ENCODE results near the gene METTL22. TPM values are rescaled to one million over a fixed set of nuclear protein-coding genes. Genes with fewer than 3 reads are reported as not detected.

METTL22 gene
- total RNA-seq, 2 donors from 2014 or later, result 23.9 to 30.2 TPM

GRCh38 chr16:8685617-8686016 lies 64.1 kb downstream of the METTL22 start:
- DNase-seq (no peak), ATAC-seq (no peak)
- Mint-ChIP-seq H3K36me3 (ENCODE audit: low read depth) (peaks cover 12% of the 10 kb centered on the region), H3K27ac (no peak overlapping the region), H3K4me3 (no peak overlapping the region), H3K4me1 (peaks cover 9% of the 10 kb centered on the region), H3K27me3 (no peaks in the 10 kb centered on the region)
- no peaks in the 10 kb centered on the region for H3K9me3 ChIP-seq (ENCODE audit: control insufficient read depth, low read length, poor library complexity, severe bottlenecking)

GRCh38 chr16:8686031-8686621 lies 64.6 kb downstream of the METTL22 start:
- no peak overlapping the region for H3K4me3 Mint-ChIP-seq
- DNase-seq (no peak), ATAC-seq (no peak)
- peaks cover 16% of the 10 kb centered on the region for H3K36me3 Mint-ChIP-seq (ENCODE audit: low read depth)
- H3K27me3 Mint-ChIP-seq, result no peaks in the 10 kb centered on the region
- no peak overlapping the region for H3K27ac Mint-ChIP-seq
- no peaks in the 10 kb centered on the region for H3K9me3 ChIP-seq (ENCODE audit: control insufficient read depth, low read length, poor library complexity, severe bottlenecking)
- H3K4me1 Mint-ChIP-seq, result peaks cover 9% of the 10 kb centered on the region

GRCh38 chr16:8686879-8687278 lies 65.4 kb downstream of the METTL22 start:
- H3K27me3 Mint-ChIP-seq, result no peaks in the 10 kb centered on the region
- H3K9me3 ChIP-seq (ENCODE audit: control insufficient read depth, low read length, poor library complexity, severe bottlenecking), result no peaks in the 10 kb centered on the region
- peaks cover 9% of the 10 kb centered on the region for H3K4me1 Mint-ChIP-seq
- DNase-seq (no peak), ATAC-seq (no peak)
- peaks cover 16% of the 10 kb centered on the region for H3K36me3 Mint-ChIP-seq (ENCODE audit: low read depth)
- H3K4me3 Mint-ChIP-seq, result no peak overlapping the region
- no peak overlapping the region for H3K27ac Mint-ChIP-seq

- Mint-ChIP-seq H3K4me1 (peaks cover 3% of the 10 kb centered on the region), H3K27ac (no peak overlapping the region), H3K36me3 (ENCODE audit: low read depth) (peaks cover 14% of the 10 kb centered on the region), H3K4me3 (no peak overlapping the region), H3K27me3 (no peaks in the 10 kb centered on the region)
- H3K9me3 ChIP-seq (ENCODE audit: control insufficient read depth, low read length, poor library complexity, severe bottlenecking), result no peaks in the 10 kb centered on the region
- ATAC-seq (no peak), DNase-seq (no peak)
Measured at GRCh38 chr16:8689686-8690085, 68.2 kb downstream of the METTL22 start.

- Mint-ChIP-seq H3K27me3 (no peaks in the 10 kb centered on the region), H3K4me3 (no peak overlapping the region), H3K27ac (no peak overlapping the region), H3K4me1 (peaks cover under 1% of the 10 kb centered on the region), H3K36me3 (ENCODE audit: low read depth) (peaks cover 12% of the 10 kb centered on the region)
- DNase-seq (no peak), ATAC-seq (no peak)
- H3K9me3 ChIP-seq (ENCODE audit: control insufficient read depth, low read length, poor library complexity, severe bottlenecking), result no peaks in the 10 kb centered on the region
Measured at GRCh38 chr16:8691728-8692127, 70.2 kb downstream of the METTL22 start.

GRCh38 chr16:8694795-8695728 lies 73.6 kb downstream of the METTL22 start:
- H3K36me3 Mint-ChIP-seq (ENCODE audit: low read depth), result peaks cover 11% of the 10 kb centered on the region
- ATAC-seq (no peak), DNase-seq (no peak)
- H3K9me3 ChIP-seq (ENCODE audit: control insufficient read depth, low read length, poor library complexity, severe bottlenecking), result no peaks in the 10 kb centered on the region
- H3K27me3 Mint-ChIP-seq, result no peaks in the 10 kb centered on the region
- peaks cover 7% of the 10 kb centered on the region for H3K4me1 Mint-ChIP-seq
- no peak overlapping the region for H3K4me3 Mint-ChIP-seq
- H3K27ac Mint-ChIP-seq, result no peak overlapping the region

- H3K4me3 Mint-ChIP-seq, result no peak overlapping the region
- H3K4me1 Mint-ChIP-seq, result peaks cover 7% of the 10 kb centered on the region
- H3K27ac Mint-ChIP-seq, result peak overlapping the region; percentile 14
- H3K9me3 ChIP-seq (ENCODE audit: control insufficient read depth, low read length, poor library complexity, severe bottlenecking), result no peaks in the 10 kb centered on the region
- DNase-seq (no peak), ATAC-seq (no peak)
- no peaks in the 10 kb centered on the region for H3K27me3 Mint-ChIP-seq
- H3K36me3 Mint-ChIP-seq (ENCODE audit: low read depth), result peaks cover 7% of the 10 kb centered on the region
Measured at GRCh38 chr16:8696880-8697279, 75.4 kb downstream of the METTL22 start.

GRCh38 chr16:8697965-8698364 lies 76.5 kb downstream of the METTL22 start:
- DNase-seq (no peak), ATAC-seq (no peak)
- Mint-ChIP-seq H3K36me3 (ENCODE audit: low read depth) (peaks cover 8% of the 10 kb centered on the region), H3K4me3 (no peak overlapping the region), H3K4me1 (peaks cover 7% of the 10 kb centered on the region), H3K27me3 (no peaks in the 10 kb centered on the region), H3K27ac (no peak overlapping the region)
- H3K9me3 ChIP-seq (ENCODE audit: control insufficient read depth, low read length, poor library complexity, severe bottlenecking), result no peaks in the 10 kb centered on the region

Other genes starting within 250 kb of the METTL22 start
- gene TMEM114, start 31.2 kb upstream of the METTL22 start, total RNA-seq, result not detected
- 1 to 10 TPM; 8.7 to 9.5 TPM for gene ABAT, start 52.9 kb downstream of the METTL22 start, total RNA-seq
- gene TMEM186, start 175.9 kb downstream of the METTL22 start, total RNA-seq, result 1 to 10 TPM; 2.4 to 3.5 TPM
- 10 to 100 TPM; 35.8 to 40.6 TPM for gene PMM2, start 176.1 kb downstream of the METTL22 start, total RNA-seq
- gene CARHSP1, start 247.3 kb downstream of the METTL22 start, total RNA-seq, result 10 to 100 TPM; 25.4 to 30.4 TPM